GM20000 (cell line): Measurements from ENCODE around the gene RFC2.

ENCODE experiments used
- DNase-seq: peaks from one replicate; pipeline ENCODE4 v3.0.0; 2012; ENCODE audit warnings: low spot score
- TF ChIP-seq, protein P1 (sequence below): IDR thresholded peaks from 2 replicates; pipeline ENCODE4 v1.5.1; 2012; ENCODE audit warnings: mild to moderate bottlenecking, control low read depth; ENCODE audit errors: extremely low read depth, missing control alignments

The RFC2 gene

GRCh38 chr7:74181821-74182220 is 72.4 kb downstream of the RFC2 start:
- TF ChIP-seq, protein P1, sequence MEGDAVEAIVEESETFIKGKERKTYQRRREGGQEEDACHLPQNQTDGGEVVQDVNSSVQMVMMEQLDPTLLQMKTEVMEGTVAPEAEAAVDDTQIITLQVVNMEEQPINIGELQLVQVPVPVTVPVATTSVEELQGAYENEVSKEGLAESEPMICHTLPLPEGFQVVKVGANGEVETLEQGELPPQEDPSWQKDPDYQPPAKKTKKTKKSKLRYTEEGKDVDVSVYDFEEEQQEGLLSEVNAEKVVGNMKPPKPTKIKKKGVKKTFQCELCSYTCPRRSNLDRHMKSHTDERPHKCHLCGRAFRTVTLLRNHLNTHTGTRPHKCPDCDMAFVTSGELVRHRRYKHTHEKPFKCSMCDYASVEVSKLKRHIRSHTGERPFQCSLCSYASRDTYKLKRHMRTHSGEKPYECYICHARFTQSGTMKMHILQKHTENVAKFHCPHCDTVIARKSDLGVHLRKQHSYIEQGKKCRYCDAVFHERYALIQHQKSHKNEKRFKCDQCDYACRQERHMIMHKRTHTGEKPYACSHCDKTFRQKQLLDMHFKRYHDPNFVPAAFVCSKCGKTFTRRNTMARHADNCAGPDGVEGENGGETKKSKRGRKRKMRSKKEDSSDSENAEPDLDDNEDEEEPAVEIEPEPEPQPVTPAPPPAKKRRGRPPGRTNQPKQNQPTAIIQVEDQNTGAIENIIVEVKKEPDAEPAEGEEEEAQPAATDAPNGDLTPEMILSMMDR: no peak
- no peak for DNase-seq
